ENCODE results near the gene FBXO10.
"Not testable (repeated sequence)": the region's sequence is repeated elsewhere in the genome, so short reads cannot be mapped to it uniquely, and the experiment has no call there.

Gene FBXO10

DNA sequence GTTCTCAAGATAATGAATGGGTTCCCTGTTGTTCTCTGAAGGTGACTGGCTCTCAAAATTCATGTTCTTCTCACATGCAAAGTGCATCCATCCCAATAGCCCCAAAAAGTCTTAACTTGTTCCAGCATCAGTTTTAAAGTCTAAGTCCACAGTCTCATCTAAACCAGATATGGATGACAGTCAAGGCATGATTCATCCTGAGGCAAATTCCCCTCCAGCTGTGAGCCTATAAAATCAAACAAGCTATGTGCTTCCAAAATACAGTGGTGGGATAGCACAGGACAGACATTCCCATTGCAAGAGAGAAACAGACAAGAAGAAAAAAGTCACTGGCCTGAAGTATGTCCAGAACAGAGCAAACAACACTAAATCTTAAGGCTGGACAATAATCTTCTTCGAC is 25.4 kb downstream of the FBXO10 start:
- DNase-seq: no peak

DNA sequence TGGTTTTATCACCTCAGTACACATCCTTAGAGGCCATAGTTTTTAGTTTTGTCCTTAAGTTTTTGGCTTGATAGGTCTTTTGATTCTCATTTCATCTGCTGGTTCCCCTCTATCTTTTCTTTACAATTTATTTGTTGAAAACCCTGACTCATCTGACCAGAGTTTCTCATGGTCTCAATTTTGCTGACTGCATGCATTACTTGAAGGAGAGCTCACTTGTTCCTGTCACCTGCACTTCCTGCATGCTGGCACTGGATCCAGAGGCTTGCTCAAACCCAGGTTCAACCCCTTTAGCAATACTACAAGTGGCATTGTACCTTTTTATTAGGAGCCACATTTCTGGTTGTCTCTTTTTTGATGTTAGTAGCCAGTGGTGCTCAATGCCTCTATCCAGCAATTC is 26.7 kb downstream of the FBXO10 start:
- no peak for DNase-seq

DNA sequence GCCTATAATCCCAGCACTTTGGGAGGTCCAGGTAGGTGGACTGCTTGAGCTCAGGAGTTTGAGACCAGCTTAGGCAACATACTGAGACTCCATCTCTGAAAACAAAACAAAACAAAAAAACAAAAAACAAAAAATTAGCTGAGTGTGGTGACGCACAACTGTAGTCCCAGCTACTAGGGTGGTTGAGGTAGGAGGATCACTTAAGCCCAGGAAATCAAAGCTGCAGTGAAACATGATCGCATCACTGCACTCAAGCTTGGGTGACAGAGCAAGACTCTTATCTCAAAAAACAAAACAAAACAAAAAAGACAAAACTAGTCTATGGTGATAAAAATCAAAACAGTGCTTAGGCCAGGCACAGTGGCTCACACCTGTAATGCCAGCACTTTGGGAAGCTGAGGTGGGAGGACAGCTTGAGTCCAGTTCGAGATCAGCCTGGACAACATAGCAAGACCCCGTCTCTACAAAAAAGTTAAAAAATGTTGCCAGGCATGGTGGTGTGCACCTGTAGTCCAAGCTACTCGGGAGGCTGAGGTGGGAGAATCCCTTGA is 28.8 kb downstream of the FBXO10 start:
- no peak for DNase-seq

DNA sequence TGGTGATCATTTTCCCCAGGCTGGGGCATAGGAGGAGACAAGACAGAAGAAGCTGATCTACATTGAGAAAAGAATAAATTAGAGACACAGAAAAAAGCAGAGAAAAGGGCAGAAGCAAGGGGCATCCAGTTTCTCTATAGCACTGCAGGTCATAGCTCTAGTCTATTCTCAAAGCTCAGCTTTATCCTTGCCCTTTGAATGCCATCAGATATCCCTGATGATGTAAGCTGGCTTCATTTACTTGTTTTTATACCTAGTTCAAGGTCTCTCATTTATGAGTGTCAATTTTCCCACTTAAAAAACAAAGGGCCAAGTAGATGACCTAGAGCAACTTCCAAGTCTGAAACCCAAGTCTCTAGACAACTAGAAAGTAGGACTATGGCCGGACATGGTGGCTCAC is 32.7 kb downstream of the FBXO10 start:
- no peak for DNase-seq

DNA sequence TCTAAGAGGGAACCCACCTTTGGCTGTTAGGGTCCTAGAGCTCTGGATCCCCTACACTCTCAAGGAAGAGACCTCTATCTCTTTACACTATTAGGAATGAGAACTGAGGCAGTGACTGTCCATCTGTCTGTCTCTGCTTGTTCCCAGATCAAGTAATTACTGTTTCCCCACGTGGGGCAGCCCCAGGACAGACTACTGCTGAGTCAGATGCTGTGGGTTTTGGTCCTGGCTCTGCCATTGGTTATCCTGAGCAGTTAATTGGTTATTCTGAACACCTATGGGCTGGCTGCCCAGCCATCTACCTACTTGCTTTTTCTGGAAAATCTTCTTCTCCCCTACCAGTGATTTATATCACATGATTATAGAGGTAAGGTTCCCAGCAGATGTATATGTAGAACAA is 33.3 kb downstream of the FBXO10 start:
- no peak for DNase-seq

DNA sequence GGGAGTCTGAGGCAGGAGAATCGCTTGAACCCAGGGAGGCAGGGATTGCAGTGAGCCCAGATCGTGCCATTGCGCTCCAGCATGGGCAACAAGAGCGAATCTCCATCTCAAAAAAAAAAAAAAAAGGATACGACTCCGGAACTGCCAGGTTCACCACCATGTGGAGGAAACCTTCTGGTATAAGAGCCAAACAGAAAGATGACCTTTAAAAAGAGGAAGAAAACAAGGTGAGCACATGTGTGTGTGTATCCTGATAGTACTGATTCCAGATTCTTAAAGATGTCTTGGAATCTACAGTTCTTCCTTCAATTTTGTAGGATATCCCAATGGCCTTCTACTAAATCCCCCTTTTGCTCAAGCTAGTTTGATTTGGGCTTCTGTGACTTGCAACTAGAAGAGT is 33.7 kb downstream of the FBXO10 start:
- no peak for DNase-seq

DNA sequence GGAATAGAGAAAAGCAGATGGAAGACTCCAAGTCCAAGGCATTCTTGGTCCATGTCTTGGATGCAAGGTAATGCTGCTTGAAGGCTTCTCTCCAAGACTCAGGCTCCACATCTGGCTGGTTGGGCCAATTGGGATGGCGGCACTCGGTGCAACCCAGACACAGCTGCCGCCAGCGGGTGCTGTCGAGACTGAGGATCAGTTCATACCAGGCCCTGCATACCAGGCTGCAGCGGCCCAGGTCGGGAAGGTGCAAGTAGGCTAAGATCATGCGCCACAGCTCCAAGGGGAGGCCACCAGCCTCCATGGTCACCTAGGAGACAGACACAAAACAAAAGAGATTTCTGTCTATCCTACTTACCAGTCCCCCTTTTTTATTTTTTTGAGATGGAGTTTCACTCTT is 34.7 kb downstream of the FBXO10 start:
- no peak for DNase-seq

DNA sequence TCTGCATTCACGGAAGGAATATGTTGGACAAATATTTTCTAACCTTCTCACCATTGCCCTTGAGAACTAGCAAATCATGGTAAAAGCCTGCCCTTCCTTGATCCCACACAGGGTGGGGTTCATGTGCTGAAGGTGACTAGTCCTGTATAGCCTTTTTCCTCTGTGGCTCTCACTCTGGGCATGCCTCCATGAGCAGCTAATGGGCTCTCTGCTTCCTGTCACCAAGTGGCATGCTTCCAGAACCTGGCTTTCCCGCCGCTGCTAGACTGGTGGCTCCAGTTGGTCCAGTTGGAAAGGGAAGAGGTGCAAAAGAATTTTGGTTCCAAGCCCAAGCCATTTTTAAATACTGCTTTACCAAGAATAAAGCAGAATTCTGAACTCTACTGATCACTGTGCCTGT is 35.5 kb downstream of the FBXO10 start:
- DNase-seq: no peak

DNA sequence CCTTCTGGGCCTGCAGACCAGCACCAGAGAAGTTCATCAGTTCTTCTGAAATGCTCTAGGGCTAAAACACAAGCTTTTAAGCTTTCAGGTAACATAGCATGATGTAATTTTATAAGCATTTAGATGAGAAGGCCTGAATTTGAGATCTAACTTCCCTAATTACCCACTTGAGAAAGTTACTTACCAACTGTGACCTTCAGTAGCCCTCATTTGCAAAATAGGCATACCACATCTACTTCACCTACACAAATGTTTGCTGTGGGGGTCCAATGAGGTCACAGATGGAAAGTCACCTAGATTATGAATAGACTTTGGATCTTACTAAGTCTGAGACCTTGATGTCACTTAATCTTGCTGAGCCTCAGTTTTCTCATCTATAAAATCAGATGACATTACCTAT is 36.5 kb downstream of the FBXO10 start:
- no peak for DNase-seq

DNA sequence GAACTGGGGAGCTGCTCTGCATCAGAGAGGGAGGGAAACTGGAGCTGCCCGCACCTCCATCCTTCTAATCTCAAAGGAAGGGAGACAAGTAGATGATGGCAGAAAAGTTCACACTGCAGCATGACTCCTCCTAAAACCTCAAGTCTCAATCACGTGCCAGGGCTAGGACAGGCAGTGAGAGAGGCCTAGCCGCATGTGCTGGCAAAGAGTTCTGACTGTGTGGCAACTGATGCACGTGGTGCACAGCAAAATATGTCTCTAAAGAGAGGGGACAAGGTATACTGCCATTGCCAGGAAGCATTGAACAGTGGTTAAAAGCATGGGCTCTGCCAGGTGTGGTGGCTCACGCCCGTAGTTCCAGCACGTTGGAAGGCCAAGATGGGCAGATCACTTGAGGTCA is 38.1 kb downstream of the FBXO10 start:
- no peak for DNase-seq

DNA sequence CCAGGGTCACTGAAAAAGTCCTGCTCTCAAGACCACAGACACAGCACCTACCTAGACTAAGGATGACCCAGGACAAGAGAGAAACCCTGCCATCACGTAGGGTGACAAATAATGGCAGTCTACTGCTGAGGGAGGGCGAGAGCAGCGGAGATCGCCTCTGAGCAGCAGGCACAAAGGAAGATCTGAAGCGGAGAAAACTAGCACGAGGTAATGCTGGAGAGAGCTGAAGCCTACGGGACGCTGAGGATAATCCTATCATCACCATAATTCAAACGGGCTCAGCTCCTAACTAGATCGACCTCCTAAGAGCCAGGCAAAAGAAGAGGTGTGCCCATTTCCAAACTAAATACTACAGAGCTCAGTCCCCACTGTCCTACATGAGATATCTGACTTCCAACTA is 41.3 kb downstream of the FBXO10 start:
- DNase-seq: peak; percentile 38

DNA sequence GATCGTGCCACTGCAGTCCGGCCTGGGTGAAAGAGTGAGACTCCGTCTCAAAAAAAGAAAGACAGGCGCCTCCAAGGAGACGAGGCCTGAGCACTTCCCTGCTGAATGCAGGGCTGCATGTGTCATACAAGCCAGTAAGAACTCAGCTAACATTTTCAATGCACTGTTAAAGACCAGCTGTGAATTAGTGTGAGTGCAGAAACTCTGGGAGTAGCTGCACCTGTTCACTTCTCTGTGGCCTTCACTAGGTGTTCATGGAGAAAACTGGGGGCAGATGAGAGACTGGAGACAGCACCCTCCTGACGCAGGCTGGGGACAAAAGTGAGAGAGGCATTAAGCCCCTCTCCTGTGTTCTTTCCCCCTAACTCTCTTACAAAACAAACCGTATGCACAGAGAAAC is 41.8 kb downstream of the FBXO10 start:
- peak; percentile 22 for DNase-seq

DNA sequence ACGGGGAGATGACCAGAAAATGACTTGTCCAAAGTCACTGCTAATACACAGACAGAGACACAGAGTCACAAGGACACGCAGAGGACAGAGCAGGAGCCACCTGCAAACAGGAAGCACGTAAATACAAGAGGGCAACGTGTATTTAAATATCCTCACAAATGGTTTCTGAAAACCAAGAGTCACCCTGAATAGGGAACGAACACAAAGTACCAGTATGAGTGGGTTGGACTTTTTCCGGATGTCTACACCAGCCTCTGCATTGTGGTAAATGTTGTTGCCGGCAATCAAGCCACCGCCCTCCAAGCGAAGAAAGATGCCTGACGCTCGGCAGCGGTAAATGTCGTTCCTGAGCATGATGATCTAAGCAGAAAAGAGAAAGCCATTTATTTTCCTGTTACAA is 44.5 kb downstream of the FBXO10 start:
- DNase-seq: no peak

DNA sequence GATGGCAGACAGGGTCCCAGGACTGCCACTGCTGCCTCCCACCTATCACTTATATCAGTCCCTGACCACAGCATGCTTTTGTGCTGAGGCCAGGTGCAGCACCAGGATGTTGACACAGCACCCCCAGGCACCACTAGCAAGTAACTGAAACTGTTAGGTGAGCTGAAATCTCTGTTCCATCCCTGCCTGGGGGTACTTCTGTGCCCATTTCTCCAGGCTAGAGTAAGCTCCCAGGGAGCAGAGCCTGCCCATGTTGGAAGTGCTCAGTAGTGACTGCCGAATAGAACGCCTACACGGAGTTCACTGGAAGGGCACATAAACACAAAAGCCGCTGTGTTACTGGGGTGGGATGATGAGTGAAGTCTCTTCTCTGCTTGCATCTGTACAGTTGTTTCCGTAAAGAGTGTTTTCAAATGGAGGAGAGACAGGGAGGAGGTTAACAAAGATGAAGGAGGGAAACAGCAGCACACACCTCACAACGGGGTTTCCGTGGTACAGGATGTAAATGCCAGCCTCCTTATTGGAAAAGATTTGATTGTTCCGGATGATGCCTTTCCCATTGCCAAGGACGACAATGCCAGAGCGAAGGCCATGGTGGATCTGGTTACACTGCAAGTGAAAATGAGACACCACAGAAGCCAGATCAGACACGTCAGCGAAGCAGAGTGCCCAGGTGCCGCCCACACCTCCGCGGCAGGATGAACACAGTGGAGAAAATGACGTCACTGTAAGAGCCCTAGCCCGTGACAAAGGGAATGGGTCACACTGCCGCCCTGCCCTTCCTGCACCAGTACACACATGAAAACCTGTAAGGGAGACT is 47.3 kb downstream of the FBXO10 start:
- no peak for DNase-seq

DNA sequence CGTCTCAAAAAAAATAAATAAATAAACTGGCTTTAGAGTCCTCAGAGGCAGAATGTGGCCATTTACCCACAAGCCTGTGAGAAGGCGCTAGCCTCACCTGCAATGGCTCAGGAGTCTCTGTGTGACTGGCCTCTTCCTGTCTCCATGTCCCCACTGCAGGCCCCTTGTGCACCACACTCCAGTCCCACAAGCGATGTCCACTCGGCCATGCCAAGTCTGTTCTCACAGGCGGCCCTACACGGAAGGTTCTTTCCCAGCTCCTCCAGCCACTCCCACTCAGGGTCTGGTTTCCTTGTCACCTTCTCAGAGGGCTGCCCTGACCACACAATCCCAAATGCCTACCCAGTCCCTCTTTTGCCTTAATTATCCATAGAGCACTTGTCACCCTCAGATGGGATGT is 52.3 kb downstream of the FBXO10 start:
- DNase-seq: no peak

DNA sequence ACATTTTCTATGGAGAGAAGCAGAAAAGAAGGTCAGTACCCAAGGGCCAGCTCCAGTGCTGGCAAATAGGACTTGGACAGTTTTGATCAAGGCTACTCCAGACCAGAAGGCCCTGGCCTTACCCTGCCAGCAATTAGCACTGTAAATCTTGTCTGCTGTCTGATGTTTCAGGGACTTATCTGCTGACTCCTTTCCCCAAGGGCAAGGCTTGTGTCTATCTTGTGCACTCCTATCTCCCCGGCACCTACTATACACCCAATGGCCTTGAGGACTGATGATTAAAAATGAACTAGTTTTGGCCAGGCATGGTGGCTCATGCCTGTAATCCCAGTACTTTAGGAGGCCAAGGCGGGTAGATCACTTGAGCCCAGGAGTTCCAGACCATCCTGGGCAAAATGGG is 53.2 kb downstream of the FBXO10 start:
- DNase-seq: no peak

DNA sequence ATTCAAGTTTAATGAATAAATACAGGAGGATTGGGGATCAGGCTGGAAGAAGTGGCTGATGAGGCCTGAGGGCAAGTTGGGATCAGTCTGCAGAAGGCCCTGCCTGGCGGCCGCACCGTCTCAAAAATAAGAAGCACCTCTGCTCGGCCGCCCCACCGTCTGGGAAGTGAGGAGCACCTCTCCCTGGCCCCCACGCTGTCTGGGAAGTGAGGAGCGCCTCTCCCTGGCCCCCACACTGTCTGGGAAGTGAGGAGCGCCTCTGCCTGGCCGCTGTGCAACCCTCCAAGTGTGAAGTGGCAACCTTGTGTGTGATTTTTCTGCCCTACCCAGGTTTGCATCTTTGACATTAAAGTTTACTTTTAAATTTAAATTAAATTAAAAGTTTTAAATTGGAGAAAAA is 55.1 kb downstream of the FBXO10 start:
- no peak for DNase-seq

DNA sequence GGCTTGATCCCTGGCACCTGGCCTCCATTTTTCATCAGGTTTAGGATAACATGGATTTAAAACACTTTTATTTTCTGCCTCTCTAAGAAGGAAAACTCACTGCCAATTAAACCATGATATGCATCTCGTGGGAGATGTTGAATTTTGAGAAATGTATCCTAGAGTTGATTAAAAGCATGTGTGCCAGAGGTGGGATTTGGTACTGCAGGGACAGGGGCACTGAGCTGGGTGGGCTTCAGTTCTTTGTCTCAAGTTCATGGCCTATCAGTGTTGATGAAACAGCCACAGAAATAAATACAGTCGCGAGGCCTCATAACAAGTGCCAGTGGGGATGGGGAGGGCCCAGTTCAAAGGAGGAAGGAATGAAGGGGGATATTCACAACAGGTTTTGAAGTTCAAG is 55.5 kb downstream of the FBXO10 start:
- peak; percentile 48 for DNase-seq

DNA sequence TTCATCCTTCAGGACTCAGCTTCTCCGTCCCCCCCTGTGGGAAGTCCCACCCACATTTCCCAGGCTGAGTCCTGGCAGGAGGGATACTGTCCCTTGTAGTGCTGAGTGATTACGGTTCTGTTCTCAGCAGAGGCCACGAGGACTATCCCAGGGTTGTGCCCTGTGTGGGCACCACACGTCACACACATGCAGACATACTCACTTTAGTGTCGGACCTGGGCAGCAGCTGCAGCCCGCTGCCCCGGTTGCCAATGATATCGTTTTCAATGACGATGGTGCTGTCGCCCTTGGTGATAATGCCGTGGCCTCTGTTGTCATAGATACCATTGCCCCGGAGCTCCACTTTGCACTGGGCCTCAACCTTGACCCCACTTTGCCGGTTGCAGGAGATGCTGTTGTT is 58.3 kb downstream of the FBXO10 start:
- DNase-seq: no peak

DNA sequence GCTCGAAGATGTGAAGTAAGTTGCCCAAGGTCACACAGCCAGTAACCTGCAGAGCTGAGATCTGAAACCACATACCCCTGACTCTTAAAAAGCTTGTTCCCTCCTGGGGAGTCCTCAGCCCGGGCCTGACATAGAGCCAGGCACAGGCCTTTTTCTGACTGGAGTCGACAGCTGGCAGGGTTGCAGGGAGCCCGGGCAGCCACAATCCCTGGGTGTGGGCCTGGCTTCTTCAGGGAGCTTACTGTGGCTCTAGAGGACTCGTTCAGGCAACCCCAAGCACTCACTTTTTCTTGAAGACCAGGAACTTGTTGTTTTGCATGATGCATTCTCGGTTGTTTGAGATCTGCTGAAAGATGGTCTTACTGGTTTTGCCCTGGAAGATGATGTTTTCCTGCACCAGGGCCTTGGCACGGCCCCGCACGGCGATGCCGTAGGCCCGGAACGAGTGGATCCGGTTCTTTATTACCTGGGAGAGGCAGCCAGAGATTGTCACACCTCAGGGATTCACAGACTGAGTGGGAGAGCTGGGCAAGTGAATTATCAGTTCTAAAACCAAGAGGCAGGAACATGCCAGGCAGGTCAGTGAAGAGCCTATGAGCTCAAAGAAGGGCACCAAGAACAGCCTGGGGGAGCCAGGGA is 60.4 kb downstream of the FBXO10 start:
- no peak for DNase-seq

DNA sequence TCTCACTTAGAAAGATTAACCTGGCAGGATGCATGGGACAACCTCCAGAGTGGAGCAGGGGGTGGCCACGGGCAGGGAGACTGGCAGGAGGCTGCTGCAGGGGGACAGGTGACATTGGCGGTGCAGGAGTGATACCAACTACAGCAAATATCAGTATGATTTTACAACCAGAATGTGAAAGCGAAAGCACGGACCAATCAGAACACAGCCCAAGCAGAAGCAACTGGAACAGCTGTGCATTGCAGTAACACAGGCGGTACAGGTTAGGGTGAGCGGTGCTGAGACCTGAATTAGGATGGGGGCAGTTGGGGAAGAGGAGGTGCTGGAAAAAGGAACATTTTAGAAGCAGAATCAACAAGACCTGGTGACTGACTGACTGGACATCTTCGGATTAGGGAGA is 61.2 kb downstream of the FBXO10 start:
- DNase-seq: no peak

DNA sequence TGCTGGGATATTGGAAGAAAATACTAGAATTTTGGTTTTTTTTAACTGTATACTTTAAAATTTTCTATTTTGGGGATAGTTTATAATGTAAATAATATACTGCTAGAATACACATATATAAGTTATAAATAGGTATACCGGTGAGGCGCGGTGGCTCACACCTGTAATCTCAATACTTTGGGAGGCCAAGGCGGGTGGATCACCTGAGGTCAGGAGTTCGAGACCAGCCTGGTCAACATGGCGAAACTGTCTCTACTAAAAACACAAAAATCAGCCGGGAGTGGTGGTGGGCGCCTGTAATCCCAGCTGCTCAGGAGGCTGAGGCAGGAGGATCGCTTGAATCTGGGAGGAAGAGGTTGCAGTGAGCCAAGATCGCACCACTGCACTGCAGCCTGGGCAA is 61.8 kb downstream of the FBXO10 start:
- not testable (repeated sequence) for DNase-seq

DNA sequence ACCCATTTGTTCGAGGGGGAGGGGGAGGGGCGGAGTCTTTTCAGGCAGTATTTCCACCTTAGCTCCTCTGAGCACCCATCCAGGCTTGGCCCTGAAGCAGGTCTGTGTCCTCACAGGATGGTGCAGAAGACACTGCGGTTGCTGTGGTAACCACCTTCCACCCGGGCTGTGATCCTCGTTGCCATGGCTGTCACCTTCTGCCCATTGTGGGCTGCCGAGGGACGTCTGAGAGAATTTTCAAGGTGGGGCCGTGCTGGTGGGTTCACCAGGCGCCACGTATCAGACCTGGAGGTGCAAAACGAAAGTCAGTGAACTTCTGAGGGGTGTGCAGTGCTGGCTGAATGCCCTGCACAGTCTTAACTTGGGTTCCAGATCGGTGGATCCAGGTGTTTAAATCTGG is 63.7 kb downstream of the FBXO10 start:
- DNase-seq: no peak
